ENCODE measurements around the gene ARFRP1.

GRCh38 chr20:63685269-63686026 is 22.3 kb downstream of the ARFRP1 start:
- TF ChIP-seq POLR2A (IDR thresholded peaks at IDR 0.05) (no peak), CTCF (IDR thresholded peaks at IDR 0.05) (no peak)
